GM12878 (cell line): ENCODE results near the gene ECT2L. TPM values are rescaled to one million over a fixed set of nuclear protein-coding genes. Genes with fewer than 3 reads are reported as not detected.

Experiments used
- ATAC-seq: fragments of 200-7000 bp; cut with Tn5 transposase; 3 replicates; pipeline ENCODE4 v1.9.1; 2020; ENCODE audit warnings: mild to moderate bottlenecking, moderate library complexity
- BruUV-seq: library from RNA; stranded (reverse); fragments of 400-500 nt; replicated peaks from 2 replicates; lab custom pipeline; 2021; lab: Mats Ljungman, UMichigan
- CTCF ChIA-PET: fragments of 300-600 bp; sonication (Branson Sonifier 250); formaldehyde crosslinking; extraction: SDS; loops from one replicate; lab custom pipeline; 2021; ENCODE audit warnings: inconsistent platforms; lab: Yijun Ruan, JAX
- POLR2A ChIA-PET: fragments of 350-600 bp; formaldehyde crosslinking; extraction: SDS; loops from one replicate; lab custom pipeline; 2021; ENCODE audit warnings: inconsistent platforms; lab: Charles Lee
- RAD21 ChIA-PET: fragments of 300-600 bp; sonication (Branson Sonifier 250); formaldehyde crosslinking; loops from one replicate; lab custom pipeline; 2023; ENCODE audit warnings: antibody characterized with exemption; ENCODE audit not compliant: unreplicated experiment; lab: Charles Lee
- SMC1A ChIA-PET: fragments of 300-600 bp; sonication (Branson Sonifier 250); formaldehyde crosslinking; loops from one replicate; lab custom pipeline; 2023; ENCODE audit not compliant: unreplicated experiment, uncharacterized antibody; lab: Charles Lee
- DNase-seq: peaks from one replicate; pipeline ENCODE4 v3.0.0-alpha.2; 2011; ENCODE audit warnings: low read depth, low spot score
- FAIRE-seq: peaks from 3 replicates; lab custom pipeline; 2011; peaks lifted over from hg19 to GRCh38; lab: Jason Lieb, UNC
- H2AFZ ChIP-seq: 2 replicates; pipeline ENCODE4 v1.6.0; 2011; ENCODE audit warnings: low read depth, low read length, control low read depth; ENCODE audit not compliant: control insufficient read depth
- H3K27ac ChIP-seq: 2 replicates; pipeline ENCODE4 v1.5.1; 2011; ENCODE audit warnings: control low read depth; ENCODE audit not compliant: control insufficient read depth, insufficient read depth
- H3K27me3 ChIP-seq, 2 experiments: replicated peaks in 1 of 2; 2 replicates each; pipeline versions ENCODE4 v1.6.0 to v1.6.1; 2011; ENCODE audit warnings: low read length in 1 of 2; ENCODE audit not compliant: control insufficient read depth in 2 of 2, insufficient read depth in 2 of 2
- H3K36me3 ChIP-seq, 2 experiments: 2 replicates each; pipeline ENCODE4 v1.5.1; 2011; ENCODE audit warnings: low read length in 1 of 2; ENCODE audit not compliant: control insufficient read depth in 2 of 2, insufficient read depth in 2 of 2
- H3K4me1 ChIP-seq: 2 replicates; pipeline ENCODE4 v1.6.1; 2011; ENCODE audit warnings: mild to moderate bottlenecking, low read length, moderate library complexity, mixed read lengths; ENCODE audit not compliant: control insufficient read depth, insufficient read depth
- H3K4me2 ChIP-seq: 2 replicates; pipeline ENCODE4 v1.6.0; 2011; ENCODE audit warnings: control low read depth; ENCODE audit not compliant: control insufficient read depth, insufficient read depth
- H3K4me3 ChIP-seq: fragments of 200-600 bp; sonication (generic); 2 replicates; pipeline ENCODE4 v1.5.1; 2016
- H3K79me2 ChIP-seq: 2 replicates; pipeline ENCODE4 v1.6.0; 2011; ENCODE audit warnings: low read length; ENCODE audit not compliant: control insufficient read depth, insufficient read depth
- H3K9ac ChIP-seq: 2 replicates; pipeline ENCODE4 v1.8.0; 2011; ENCODE audit warnings: low read length, control low read depth, mixed read lengths; ENCODE audit not compliant: control insufficient read depth, insufficient read depth
- H3K9me3 ChIP-seq: replicated peaks from 3 replicates; pipeline ENCODE4 v1.5.1; 2011; ENCODE audit warnings: mild to moderate bottlenecking, low read length; ENCODE audit not compliant: control insufficient read depth, insufficient read depth
- H4K20me1 ChIP-seq: 2 replicates; pipeline ENCODE4 v1.6.0; 2011; ENCODE audit not compliant: control insufficient read depth, insufficient read depth
- CREB1 ChIP-seq: IDR thresholded peaks from 2 replicates; pipeline ENCODE4 v1.6.1; 2012; ENCODE audit warnings: low read depth, mild to moderate bottlenecking, inconsistent platforms
- MLLT1 ChIP-seq: fragments of 450-650 bp; IDR thresholded peaks from 2 replicates; pipeline ENCODE4 v1.6.1; 2016; ENCODE audit warnings: mild to moderate bottlenecking
- SPI1 ChIP-seq: IDR thresholded peaks from 2 replicates; pipeline ENCODE4 v1.6.1; 2011; ENCODE audit warnings: low read depth, mild to moderate bottlenecking, low read length, moderate library complexity, borderline replicate concordance; ENCODE audit not compliant: insufficient read depth
- ZBED1 ChIP-seq: IDR thresholded peaks from 2 replicates; pipeline ENCODE4 v1.6.1; 2016; ENCODE audit warnings: borderline replicate concordance
- ZNF24 ChIP-seq: fragments of 450-650 bp; IDR thresholded peaks from 2 replicates; pipeline ENCODE4 v1.6.1; 2017; ENCODE audit warnings: antibody characterized with exemption, mild to moderate bottlenecking
- WGBS: methylation state at CpG from one replicate; pipeline ENCODE4 v1.1.6; 2016; ENCODE audit warnings: low lambda C conversion rate; ENCODE audit not compliant: insufficient replicate concordance, insufficient coverage; ENCODE audit errors: missing lambda C conversion rate; 5-methylcytosine and 5-hydroxymethylcytosine counted together
- in situ Hi-C: fragments of 300-500 bp; cut with MboI; formaldehyde crosslinking; loops from 9 replicates; pipeline ENCODE4 v1.14.3; 2018; ENCODE audit warnings: mixed read lengths
- intact Hi-C: fragments of 100-400 bp; cut with micrococcal nuclease; formaldehyde crosslinking; loops from one replicate; pipeline ENCODE4 v1.14.2; 2022; ENCODE audit not compliant: unreplicated experiment
- polyA plus RNA-seq, 11 experiments: library from polyadenylated mRNA; depleted of rRNA in 4 of 11; unstranded in 6 of 11; stranded (reverse) in 5 of 11; fragments of >200 nt; fragmentation: Nextera tagmentation in 4 of 11; fragmentation: Illumina TruSeq in 1 of 11; extraction: Ambion mirVana in 4 of 11; extraction: Trizol in 1 of 11; gene quantifications; 1 replicate in 1 of 11; 2 replicates in 10 of 11; pipeline versions ENCODE4 v1.2.1 to v1.2.3, GENCODE V29; 2011 to 2016; ENCODE audit warnings: inconsistent platforms in 2 of 11, missing spikeins in 2 of 11, low read depth in 1 of 11
- total RNA-seq, 4 experiments: library from RNA; depleted of rRNA in 3 of 4; stranded (reverse); fragments of >200 nt in 3 of 4; fragmentation: Illumina TruSeq in 1 of 4; extraction: Trizol in 1 of 4; gene quantifications; 2 replicates each; pipeline versions ENCODE4 v1.2.1 to v1.2.3, GENCODE V29; 2013 to 2021
- TF ChIP-seq, protein P1 (sequence below): fragments of 450-650 bp; IDR thresholded peaks from 2 replicates; pipeline ENCODE4 v1.6.1; 2018; ENCODE audit warnings: borderline replicate concordance, mild to moderate bottlenecking; ENCODE audit not compliant: partially characterized antibody

ECT2L gene
- total and polyA plus RNA-seq, 10 of the 15 experiments (the other 5 are each of a cell fraction or from before 2014, with no cell fraction given) = 0.05 to 0.09 TPM; not detected in 8

DNA sequence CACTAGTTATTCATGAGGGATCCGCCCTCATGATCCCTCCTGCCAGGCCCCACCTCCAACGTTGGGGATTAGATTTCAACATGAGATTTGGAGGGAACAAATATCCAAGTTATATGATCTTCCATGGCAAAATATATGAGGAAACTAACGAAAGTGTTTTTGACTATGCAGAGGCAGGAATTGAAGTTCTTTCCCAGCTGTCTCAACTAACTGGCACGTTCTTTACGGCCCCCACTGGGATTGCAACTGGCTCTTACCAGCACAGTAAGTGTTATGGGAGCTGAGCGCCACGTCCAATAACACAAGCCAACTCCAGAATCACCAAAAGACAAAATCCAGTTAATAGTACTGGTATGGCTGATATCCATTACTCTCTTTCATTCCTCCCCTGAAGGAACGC lies 66.6 kb downstream of the ECT2L start:
- FAIRE-seq = no peak
- H3K79me2 ChIP-seq = no peaks in the 10 kb centered on the region
- H3K9me3 ChIP-seq = no peaks in the 10 kb centered on the region; the same call in 1 of the 3 replicates
- RAD21 ChIA-PET = interaction anchor here (1.1 kb wide), 1 partner anchor 45 kb away, joined by 3 read pairs; no protein-coding TSS in a partner anchor
- no peaks in the 10 kb centered on the region; the same call in 1 of the 2 replicates for H3K4me1 ChIP-seq
- H2AFZ ChIP-seq = no peak overlapping the region
- no peak for ATAC-seq
- H3K36me3 ChIP-seq = no peaks in the 10 kb centered on the region
- no peak for DNase-seq
- H3K27me3 ChIP-seq = no peaks in the 10 kb centered on the region
- H3K4me3 ChIP-seq = no peak overlapping the region
- BruUV-seq = no TSS peak
- WGBS = 61% methylated on average over 8 of the region's 8 CpGs
- POLR2A ChIA-PET = no interaction called here
- no peak overlapping the region for H3K4me2 ChIP-seq
- no peak overlapping the region for H3K9ac ChIP-seq
- SMC1A ChIA-PET = interaction anchor here (1.1 to 1.2 kb wide), 2 partner anchors 31 to 45 kb away, joined by 3 to 5 read pairs; no protein-coding TSS in a partner anchor
- in situ Hi-C loops = no loop called here
- CTCF ChIA-PET = interaction anchor here (0.7 to 1.1 kb wide), 2 partner anchors 46 to 274 kb away, joined by 3 read pairs; no protein-coding TSS in a partner anchor
- no peak overlapping the region for H3K27ac ChIP-seq
- no peaks in the 10 kb centered on the region for H4K20me1 ChIP-seq
- TF ChIP-seq CREB1 (no peak), ZBED1 (no peak)
- intact Hi-C loops = no loop called here

GRCh38 chr6:138863321-138863720 lies 67.4 kb downstream of the ECT2L start:
- ChIA-PET RAD21 (interaction anchor here (1.1 kb wide), 1 partner anchor 46 kb away, joined by 3 read pairs; no protein-coding TSS in a partner anchor), CTCF (interaction anchor here (0.6 to 1.1 kb wide), 3 partner anchors 9 to 47 kb away, joined by 3 read pairs; no protein-coding TSS in a partner anchor), SMC1A (interaction anchor here (1.1 to 1.2 kb wide), 2 partner anchors 30 to 46 kb away, joined by 3 to 5 read pairs; no protein-coding TSS in a partner anchor)
- no TSS peak for BruUV-seq
- Histone ChIP-seq H3K9me3 (no peaks in the 10 kb centered on the region; the same call in 1 of the 3 replicates), H3K4me1 (peaks cover 3% of the 10 kb centered on the region; the same call in 1 of the 2 replicates), H3K4me2 (no peak overlapping the region), H3K79me2 (no peaks in the 10 kb centered on the region), H3K27me3 (no peaks in the 10 kb centered on the region), H2AFZ (peak overlapping the region; percentile 31; the same call in 1 of the 2 replicates)
- in situ Hi-C loops = no loop called here
- TF ChIP-seq SPI1 (peak; percentile 20; the same call in 1 of the 2 replicates), ZNF24 (no peak), MLLT1 (0 out of 2 replicates have a peak, but pooled peaks have one; percentile 25)
- TF ChIP-seq, protein P1, sequence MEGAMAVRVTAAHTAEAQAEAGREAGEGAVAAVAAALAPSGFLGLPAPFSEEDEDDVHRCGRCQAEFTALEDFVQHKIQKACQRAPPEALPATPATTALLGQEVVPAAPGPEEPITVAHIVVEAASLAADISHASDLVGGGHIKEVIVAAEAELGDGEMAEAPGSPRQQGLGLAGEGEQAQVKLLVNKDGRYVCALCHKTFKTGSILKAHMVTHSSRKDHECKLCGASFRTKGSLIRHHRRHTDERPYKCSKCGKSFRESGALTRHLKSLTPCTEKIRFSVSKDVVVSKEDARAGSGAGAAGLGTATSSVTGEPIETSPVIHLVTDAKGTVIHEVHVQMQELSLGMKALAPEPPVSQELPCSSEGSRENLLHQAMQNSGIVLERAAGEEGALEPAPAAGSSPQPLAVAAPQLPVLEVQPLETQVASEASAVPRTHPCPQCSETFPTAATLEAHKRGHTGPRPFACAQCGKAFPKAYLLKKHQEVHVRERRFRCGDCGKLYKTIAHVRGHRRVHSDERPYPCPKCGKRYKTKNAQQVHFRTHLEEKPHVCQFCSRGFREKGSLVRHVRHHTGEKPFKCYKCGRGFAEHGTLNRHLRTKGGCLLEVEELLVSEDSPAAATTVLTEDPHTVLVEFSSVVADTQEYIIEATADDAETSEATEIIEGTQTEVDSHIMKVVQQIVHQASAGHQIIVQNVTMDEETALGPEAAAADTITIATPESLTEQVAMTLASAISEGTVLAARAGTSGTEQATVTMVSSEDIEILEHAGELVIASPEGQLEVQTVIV = no peak
- TF ChIP-seq, all 136 proteins: peak for 2
- Histone ChIP-seq H4K20me1 (no peaks in the 10 kb centered on the region), H3K36me3 (no peaks in the 10 kb centered on the region), H3K9ac (no peak overlapping the region), H3K4me3 (no peak overlapping the region), H3K27ac (no peak overlapping the region)
- intact Hi-C loops = no loop called here
- POLR2A ChIA-PET = no interaction called here
- WGBS = 88% methylated on average over 6 of the region's 9 CpGs
- no peak for FAIRE-seq
- no peak for DNase-seq
- ATAC-seq = peak; percentile 32; the same call in 1 of the 3 replicates
